ENCODE measurements around the gene MINPP1.

GRCh38 chr10:87590705-87591588, 86.3 kb downstream of the MINPP1 start:
- TF ChIP-seq POLR2A (IDR thresholded peaks at IDR 0.05), result no peak
- no peak for TF ChIP-seq POLR2AphosphoS5 (IDR thresholded peaks at IDR 0.05; ENCODE audit: insufficient read depth in 1 of 2, low read depth in 1 of 2)

All from vagina (tissue), 2 donors.